AG04450 (cell line): ENCODE data around the gene PTPN4. TPM values are rescaled to one million over a fixed set of nuclear protein-coding genes. Genes with fewer than 3 reads are reported as not detected.

Experiments used
- CTCF ChIA-PET: fragments of 300-600, 350-600 bp; formaldehyde crosslinking; extraction: SDS; loops from one replicate; lab custom pipeline; 2022; ENCODE audit warnings: antibody characterized with exemption, inconsistent platforms; lab: Charles Lee
- POLR2A ChIA-PET: fragments of 350-600 bp; formaldehyde crosslinking; extraction: SDS; loops from one replicate; lab custom pipeline; 2021; ENCODE audit warnings: antibody characterized with exemption, inconsistent platforms; lab: Yijun Ruan, JAX
- DNase-seq: peaks from one replicate; pipeline ENCODE4 v3.0.0-alpha.2; 2011; ENCODE audit warnings: low read depth, low spot score
- H3K27ac ChIP-seq: one replicate; pipeline ENCODE4 v1.5.1; 2012; ENCODE audit warnings: low read depth, low read length, control low read depth
- H3K27me3 ChIP-seq: one replicate; pipeline ENCODE4 v1.6.0; 2012; ENCODE audit warnings: low read length; ENCODE audit not compliant: control insufficient read depth, insufficient read depth
- H3K4me3 ChIP-seq: 2 replicates; pipeline ENCODE4 v1.5.1; 2011; ENCODE audit warnings: mild to moderate bottlenecking, low read depth, low read length, control low read depth
- H3K9me3 ChIP-seq: 2 replicates; pipeline ENCODE4 v1.5.1; 2012; ENCODE audit warnings: low read length; ENCODE audit not compliant: control insufficient read depth, insufficient read depth
- CTCF ChIP-seq: IDR thresholded peaks from 2 replicates; pipeline ENCODE4 v1.5.1; 2011; ENCODE audit warnings: low read depth, low read length, control low read depth, inconsistent platforms
- polyA minus RNA-seq: library from RNA; depleted of rRNA, polyadenylated mRNA; stranded (reverse); fragments of >200 nt; gene quantifications from 2 replicates; pipeline ENCODE4 v1.2.3, GENCODE V29; 2011; rRNA and poly(A)+ RNA removed
- polyA plus RNA-seq: library from polyadenylated mRNA; depleted of rRNA; stranded (reverse); fragments of >200 nt; gene quantifications from 2 replicates; pipeline ENCODE4 v1.2.3, GENCODE V29; 2011; rRNA removed

PTPN4 gene
- 16.5 and 19.6 TPM in 2 replicates for polyA plus RNA-seq
- polyA minus RNA-seq: 28.7 and 60.1 TPM in 2 replicates

GRCh38 chr2:119759451-119760236 is at the start of gene PTPN4:
Gene PTPN4, plus strand, starts transcription at chr2:119759922. Its CDS starts 49,932 bp downstream, at chr2:119809854.
- Histone ChIP-seq H3K27me3 (no peaks in the 10 kb centered on the region), H3K27ac (peak within 1 kb of the TSS; percentile 84), H3K9me3 (no peaks in the 10 kb centered on the region), H3K4me3 (peak within 1 kb of the TSS; percentile 87)
- POLR2A ChIA-PET: interaction anchor here (0.9 to 1.0 kb wide), 2 partner anchors 12 to 253 kb away, joined by 3 to 4 read pairs; partner anchors contain the start of gene EPB41L5
- peak; percentile 95 for DNase-seq
- CTCF ChIA-PET: no interaction called here
- TF ChIP-seq CTCF: no peak

- no peak for TF ChIP-seq CTCF
- CTCF ChIA-PET: no interaction called here
- POLR2A ChIA-PET: no interaction called here
- DNase-seq: no peak
- no peak overlapping the region for H3K27ac ChIP-seq
- peaks cover 4% of the 10 kb centered on the region for H3K9me3 ChIP-seq
- H3K4me3 ChIP-seq: no peak overlapping the region
- H3K27me3 ChIP-seq: peaks cover 16% of the 10 kb centered on the region
These were observed 49.4 kb upstream of the PTPN4 start for GRCh38 chr2:119710281-119710680.

GRCh38 chr2:119711352-119711751 is 48.4 kb upstream of the PTPN4 start:
- ChIA-PET POLR2A (no interaction called here), CTCF (interaction anchor here (1.3 kb wide), 1 partner anchor 8 kb away, joined by 5 read pairs; no protein-coding TSS in a partner anchor)
- no peak for DNase-seq
- Histone ChIP-seq H3K27me3 (peaks cover 22% of the 10 kb centered on the region), H3K9me3 (no peaks in the 10 kb centered on the region; the same call in 1 of the 2 replicates), H3K4me3 (no peak overlapping the region), H3K27ac (no peak overlapping the region)
- no peak for TF ChIP-seq CTCF

GRCh38 chr2:119712571-119712970 is 47.2 kb upstream of the PTPN4 start:
- CTCF ChIA-PET: interaction anchor here (0.8 to 1.3 kb wide), 2 partner anchors 8 to 10 kb away, joined by 3 to 4 read pairs; no protein-coding TSS in a partner anchor

More at GRCh38 chr2:119712571-119712970, 47.2 kb upstream of the PTPN4 start:
- DNase-seq: no peak
- no peak for TF ChIP-seq CTCF
- H3K9me3 ChIP-seq: no peaks in the 10 kb centered on the region; the same call in 1 of the 2 replicates
- no peak overlapping the region for H3K4me3 ChIP-seq
- H3K27me3 ChIP-seq: peaks cover 23% of the 10 kb centered on the region
- no peak overlapping the region for H3K27ac ChIP-seq
- POLR2A ChIA-PET: no interaction called here
